Cardiac muscle cell (in vitro differentiated cells and primary cell): ENCODE data around the gene ANKH. TPM values are rescaled to one million over a fixed set of nuclear protein-coding genes. Genes with fewer than 3 reads are reported as not detected.

Experiments
- DNase-seq, 2 donors: peaks; one replicate each; pipeline versions ENCODE4 v3.0.0 to v3.0.0-alpha.2; 2010 to 2017; ENCODE audit warnings: low read depth in 1 of 2, low spot score in 1 of 2
- H3K27ac ChIP-seq: fragments of 200-600 bp; sonication (generic); 2 replicates; pipeline ENCODE4 v1.5.1; 2016
- H3K27me3 ChIP-seq: fragments of 200-600 bp; sonication (generic); 2 replicates; pipeline ENCODE4 v1.6.0; 2016; ENCODE audit warnings: control low read depth
- H3K36me3 ChIP-seq: fragments of 200-600 bp; sonication (generic); 2 replicates; pipeline ENCODE4 v1.5.1; 2016; ENCODE audit warnings: control low read depth
- H3K4me1 ChIP-seq: fragments of 200-600 bp; sonication (generic); 2 replicates; pipeline ENCODE4 v1.8.1; 2017; ENCODE audit warnings: low read depth, mild to moderate bottlenecking, mixed run types
- H3K4me3 ChIP-seq: fragments of 200-600 bp; sonication (generic); 2 replicates; pipeline ENCODE4 v1.5.1; 2016; ENCODE audit warnings: mild to moderate bottlenecking
- H3K9me3 ChIP-seq: fragments of 200-600 bp; sonication (generic); 2 replicates; pipeline ENCODE4 v1.5.1; 2017; ENCODE audit warnings: low read depth, mild to moderate bottlenecking, control low read depth
- CTCF ChIP-seq: IDR thresholded peaks from 2 replicates; pipeline ENCODE4 v1.5.1; 2012; ENCODE audit warnings: low read depth, mild to moderate bottlenecking, low read length
- polyA plus RNA-seq: library from polyadenylated mRNA; unstranded; fragments of >200 nt; fragmentation: Nextera tagmentation; extraction: Ambion mirVana; gene quantifications from 2 replicates; pipeline ENCODE4 v1.2.1, GENCODE V29; 2016
- total RNA-seq: library from RNA; depleted of rRNA; stranded (reverse); fragments of >200 nt; gene quantifications from 2 replicates; pipeline ENCODE4 v1.2.3, GENCODE V29; 2016

The ANKH gene
- total and polyA plus RNA-seq, 2 experiments from 2014 or later: 26.6 to 48.1 TPM

- no peak for TF ChIP-seq CTCF
- Histone ChIP-seq H3K4me1 (no peaks in the 10 kb centered on the region), H3K27me3 (no peaks in the 10 kb centered on the region), H3K9me3 (no peaks in the 10 kb centered on the region), H3K27ac (no peak overlapping the region), H3K4me3 (no peak overlapping the region), H3K36me3 (no peaks in the 10 kb centered on the region)
- no peak for DNase-seq
These were observed 12.6 kb upstream of the ANKH start for GRCh38 chr5:14884062-14884612.

GRCh38 chr5:14882658-14883580 is 11.3 kb upstream of the ANKH start:
- Histone ChIP-seq H3K36me3 (no peaks in the 10 kb centered on the region), H3K4me1 (no peaks in the 10 kb centered on the region), H3K9me3 (no peaks in the 10 kb centered on the region), H3K27ac (no peak overlapping the region), H3K27me3 (no peaks in the 10 kb centered on the region), H3K4me3 (no peak overlapping the region)
- TF ChIP-seq CTCF: no peak
- DNase-seq: no peak

GRCh38 chr5:14881826-14882225 is 10.2 kb upstream of the ANKH start:
- no peak for TF ChIP-seq CTCF
- DNase-seq: no peak
- Histone ChIP-seq H3K4me3 (no peak overlapping the region), H3K27ac (no peak overlapping the region), H3K9me3 (no peaks in the 10 kb centered on the region), H3K27me3 (no peaks in the 10 kb centered on the region), H3K4me1 (no peaks in the 10 kb centered on the region), H3K36me3 (no peaks in the 10 kb centered on the region)

GRCh38 chr5:14880688-14881087 is 9.1 kb upstream of the ANKH start:
- TF ChIP-seq CTCF: no peak
- Histone ChIP-seq H3K36me3 (no peaks in the 10 kb centered on the region), H3K27ac (no peak overlapping the region), H3K9me3 (no peaks in the 10 kb centered on the region), H3K4me1 (no peaks in the 10 kb centered on the region), H3K4me3 (no peak overlapping the region), H3K27me3 (no peaks in the 10 kb centered on the region)
- no peak for DNase-seq

DNA sequence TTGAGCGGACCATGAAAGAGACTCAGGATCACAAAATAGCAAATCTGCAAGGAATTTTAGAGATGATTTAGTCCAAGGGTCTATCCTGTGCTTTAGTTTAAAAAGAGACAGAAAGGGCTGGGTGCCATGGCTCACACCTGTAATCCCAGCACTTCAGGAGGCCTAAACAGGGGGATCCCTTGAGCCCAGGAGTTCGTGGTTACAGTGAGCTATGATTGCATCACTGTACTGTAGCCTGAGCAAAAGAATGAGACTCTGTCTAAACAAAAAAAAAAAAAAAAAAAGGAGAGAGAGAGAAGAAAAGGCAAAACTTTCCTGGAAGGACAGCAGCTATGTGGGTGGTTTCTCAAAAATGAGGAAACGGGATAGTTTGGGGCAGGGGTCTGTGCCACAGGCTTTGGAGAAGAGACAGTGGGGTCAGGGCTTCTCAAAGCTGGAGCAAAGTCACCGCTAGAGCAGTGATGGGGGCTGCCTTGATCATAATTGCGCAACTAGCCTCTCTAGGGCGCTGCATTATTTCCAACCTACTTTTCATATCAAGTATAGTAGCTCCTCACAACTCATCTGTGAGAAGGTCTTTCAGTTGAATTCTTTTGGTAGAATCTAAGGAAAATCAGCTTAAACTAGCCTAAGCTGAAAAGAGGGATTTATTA is 8.5 kb upstream of the ANKH start:
- H3K27ac ChIP-seq: no peak overlapping the region
- no peak for TF ChIP-seq CTCF
- no peaks in the 10 kb centered on the region for H3K4me1 ChIP-seq
- peak in 1 of 2 donors; percentile 40 for DNase-seq
- no peaks in the 10 kb centered on the region for H3K36me3 ChIP-seq
- H3K9me3 ChIP-seq: no peaks in the 10 kb centered on the region
- H3K27me3 ChIP-seq: no peaks in the 10 kb centered on the region
- H3K4me3 ChIP-seq: no peak overlapping the region
